ENCODE data around the gene HKDC1. TPM values are rescaled to one million over a fixed set of nuclear protein-coding genes. Genes with fewer than 3 reads are reported as not detected.

HKDC1 gene
- total RNA-seq, 4 donors from 2014 or later: 0.06 to 1.5 (median 0.17) TPM; not detected in 1

GRCh38 chr10:69315100-69315542, 95.0 kb downstream of the HKDC1 start:
- Histone ChIP-seq H3K9me3 (no peaks in the 10 kb centered on the region), H3K27ac (replicated peaks in 1 of 4) (no peak overlapping the region), H3K4me1 (peaks cover 19 to 33% (median 22%) of the 10 kb centered on the region in 4 donors), H3K4me3 (no peak overlapping the region), H3K36me3 (no peaks in the 10 kb centered on the region), H3K27me3 (peaks cover 0 to 3% (median 0%) of the 10 kb centered on the region in 4 donors)
- intact Hi-C loops (cut with DNase I): loop anchor here (5.0 kb wide), 2 partner anchors 67 to 78 kb away; no protein-coding TSS in a partner anchor
- DNase-seq (ENCODE audit: extremely low spot score): no peak
- TF ChIP-seq POLR2AphosphoS5 (IDR thresholded peaks at IDR 0.05): no peak
- TF ChIP-seq, protein P1, sequence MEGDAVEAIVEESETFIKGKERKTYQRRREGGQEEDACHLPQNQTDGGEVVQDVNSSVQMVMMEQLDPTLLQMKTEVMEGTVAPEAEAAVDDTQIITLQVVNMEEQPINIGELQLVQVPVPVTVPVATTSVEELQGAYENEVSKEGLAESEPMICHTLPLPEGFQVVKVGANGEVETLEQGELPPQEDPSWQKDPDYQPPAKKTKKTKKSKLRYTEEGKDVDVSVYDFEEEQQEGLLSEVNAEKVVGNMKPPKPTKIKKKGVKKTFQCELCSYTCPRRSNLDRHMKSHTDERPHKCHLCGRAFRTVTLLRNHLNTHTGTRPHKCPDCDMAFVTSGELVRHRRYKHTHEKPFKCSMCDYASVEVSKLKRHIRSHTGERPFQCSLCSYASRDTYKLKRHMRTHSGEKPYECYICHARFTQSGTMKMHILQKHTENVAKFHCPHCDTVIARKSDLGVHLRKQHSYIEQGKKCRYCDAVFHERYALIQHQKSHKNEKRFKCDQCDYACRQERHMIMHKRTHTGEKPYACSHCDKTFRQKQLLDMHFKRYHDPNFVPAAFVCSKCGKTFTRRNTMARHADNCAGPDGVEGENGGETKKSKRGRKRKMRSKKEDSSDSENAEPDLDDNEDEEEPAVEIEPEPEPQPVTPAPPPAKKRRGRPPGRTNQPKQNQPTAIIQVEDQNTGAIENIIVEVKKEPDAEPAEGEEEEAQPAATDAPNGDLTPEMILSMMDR (IDR thresholded peaks at IDR 0.05): no peak
- TF ChIP-seq EP300 (IDR thresholded peaks at IDR 0.05): no peak
- TF ChIP-seq POLR2A (IDR thresholded peaks at IDR 0.05; ENCODE audit: low read depth): no peak
- 94% methylated on average over 3 of the region's 3 CpGs for WGBS

DNA sequence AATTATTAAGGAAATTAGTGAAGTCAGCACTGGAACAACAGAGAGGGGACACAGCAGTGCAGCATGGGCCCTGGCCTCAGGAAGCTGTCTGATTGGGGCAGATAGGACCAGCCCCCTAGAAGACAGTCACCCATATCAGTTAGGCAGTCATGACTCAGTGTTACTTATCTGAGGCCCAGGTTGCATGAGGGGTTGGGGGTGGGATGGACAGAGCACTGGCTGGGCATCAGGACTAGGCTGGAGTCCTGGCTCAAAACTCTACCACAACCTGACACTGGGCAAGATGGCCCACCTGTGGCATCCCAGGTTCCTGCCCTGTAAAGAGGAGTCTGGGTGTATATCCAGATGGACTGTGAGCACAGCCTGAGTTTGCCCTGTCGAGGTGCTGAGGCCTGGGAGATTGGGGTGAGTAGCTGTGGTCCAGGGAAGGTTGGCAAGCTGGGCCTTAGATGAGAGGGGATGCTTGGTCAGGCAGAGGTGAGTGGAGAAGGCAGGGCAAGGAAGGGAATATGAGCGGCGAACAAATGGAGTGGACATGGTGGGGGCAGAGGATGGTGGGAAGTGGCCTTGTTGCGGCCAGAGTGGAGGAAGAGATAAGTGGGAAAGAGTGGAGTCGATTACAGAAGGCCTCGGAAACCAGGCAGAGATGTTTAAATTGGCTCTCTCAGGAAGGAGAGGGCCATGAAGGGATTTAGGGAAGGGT, 95.6 kb downstream of the HKDC1 start:
- Histone ChIP-seq H3K27me3 (peaks cover 0 to 3% (median 0%) of the 10 kb centered on the region in 4 donors), H3K9me3 (no peaks in the 10 kb centered on the region), H3K4me1 (peaks cover 25 to 39% (median 28%) of the 10 kb centered on the region in 4 donors), H3K4me3 (no peak overlapping the region), H3K27ac (replicated peaks in 1 of 4) (peak overlapping the region in 1 of 4 donors; percentile 53), H3K36me3 (no peaks in the 10 kb centered on the region)
- TF ChIP-seq, protein P1 (IDR thresholded peaks at IDR 0.05): no peak
- TF ChIP-seq EP300 (IDR thresholded peaks at IDR 0.05) (no peak), POLR2AphosphoS5 (IDR thresholded peaks at IDR 0.05) (no peak), POLR2A (IDR thresholded peaks at IDR 0.05; ENCODE audit: low read depth) (no peak)
- WGBS: 88% methylated on average over 6 of the region's 6 CpGs
- intact Hi-C loops (cut with DNase I): loop anchor here (5.0 kb wide), 2 partner anchors 67 to 78 kb away; no protein-coding TSS in a partner anchor
- no peak for DNase-seq (ENCODE audit: extremely low spot score)

- Histone ChIP-seq H3K36me3 (no peaks in the 10 kb centered on the region), H3K9me3 (no peaks in the 10 kb centered on the region), H3K27ac (replicated peaks in 1 of 4) (peak overlapping the region in 3 of 4 donors; percentile 53 to 98 (median 95)), H3K4me3 (no peak overlapping the region), H3K4me1 (peaks cover 32 to 46% (median 34%) of the 10 kb centered on the region in 4 donors), H3K27me3 (peaks cover 0 to 3% (median 0%) of the 10 kb centered on the region in 4 donors)
- intact Hi-C loops (cut with DNase I): loop anchor here (5.0 kb wide), 2 partner anchors 66 to 79 kb away; no protein-coding TSS in a partner anchor
- TF ChIP-seq POLR2AphosphoS5 (IDR thresholded peaks at IDR 0.05) (no peak), POLR2A (IDR thresholded peaks at IDR 0.05; ENCODE audit: low read depth) (no peak), EP300 (IDR thresholded peaks at IDR 0.05) (no peak)
- TF ChIP-seq, protein P1 (IDR thresholded peaks at IDR 0.05): no peak
- whole genome bisulfite sequencing: 81% methylated on average over 6 of the region's 6 CpGs
- no peak for DNase-seq (ENCODE audit: extremely low spot score)
Observed at GRCh38 chr10:69316313-69317059, 96.4 kb downstream of the HKDC1 start.

Other genes starting within 250 kb of the HKDC1 start
- gene KIFBP, start 231.5 kb upstream of the HKDC1 start, total RNA-seq: 10 to 100 TPM; 29.1 to 46.8 (median 38.2) TPM
- 100 to 1,000 TPM in 1 of 4 donors, 10 to 100 TPM in 3; 44.9 to 201 (median 82.3) TPM for gene SRGN, start 132.2 kb upstream of the HKDC1 start, total RNA-seq
- 10 to 100 TPM; 31.8 to 47.3 (median 38.4) TPM for gene VPS26A, start 96.2 kb upstream of the HKDC1 start, total RNA-seq
- 10 to 100 TPM; 15.4 to 21.9 (median 20.4) TPM for gene SUPV3L1, start 40.1 kb upstream of the HKDC1 start, total RNA-seq
- 100 to 1,000 TPM; 114 to 188 (median 151) TPM for gene HK1, start 58.2 kb downstream of the HKDC1 start, total RNA-seq
- 10 to 100 TPM; 51.4 to 72.6 (median 68.1) TPM for gene TACR2, start 196.6 kb downstream of the HKDC1 start, total RNA-seq
- 10 to 100 TPM; 40.3 to 59.4 (median 53.5) TPM for gene TSPAN15, start 231.1 kb downstream of the HKDC1 start, total RNA-seq

All from esophagus muscularis mucosa (tissue), 4 donors.